WTC11 (cell line): ENCODE results near the gene ANKRD28. TPM values are rescaled to one million over a fixed set of nuclear protein-coding genes. Genes with fewer than 3 reads are reported as not detected.

Source experiments
- ATAC-seq: fragments of 200-7000 bp; cut with Tn5 transposase; 2 replicates; pipeline ENCODE4 v1.10.0; 2021; ENCODE audit warnings: mild to moderate bottlenecking, moderate library complexity
- CTCF ChIA-PET: fragments of 300-600 bp; sonication (Branson Sonifier 250); formaldehyde crosslinking; loops from one replicate; lab custom pipeline; 2021; ENCODE audit warnings: antibody characterized with exemption; lab: Charles Lee
- POLR2A ChIA-PET: fragments of 350-600 bp; sonication (Branson Sonifier 250); formaldehyde crosslinking; loops from one replicate; lab custom pipeline; 2021; ENCODE audit warnings: antibody characterized with exemption; lab: Charles Lee
- DNase-seq: peaks from one replicate; pipeline ENCODE4 v3.0.0; 2021; ENCODE audit warnings: low spot score
- H3K27ac Mint-ChIP-seq: 2 replicates; pipeline ENCODE4 v1.8.0; 2021; ENCODE audit warnings: mixed read lengths
- H3K27me3 Mint-ChIP-seq: 2 replicates; pipeline ENCODE4 v1.8.0; 2021; ENCODE audit warnings: low read depth, mild to moderate bottlenecking, moderate library complexity, mixed read lengths
- H3K36me3 Mint-ChIP-seq: 2 replicates; pipeline ENCODE4 v1.8.0; 2021; ENCODE audit warnings: mixed read lengths
- H3K4me1 Mint-ChIP-seq: 2 replicates; pipeline ENCODE4 v1.8.0; 2022; ENCODE audit warnings: mixed read lengths
- H3K4me3 Mint-ChIP-seq: 2 replicates; pipeline ENCODE4 v1.8.0; 2021; ENCODE audit warnings: mild to moderate bottlenecking, moderate library complexity, mixed read lengths
- H3K9me3 Mint-ChIP-seq: 2 replicates; pipeline ENCODE4 v1.8.0; 2021; ENCODE audit warnings: mixed read lengths
- ATF1 ChIP-seq: sonication (generic); formaldehyde crosslinking; IDR thresholded peaks from 2 replicates; pipeline ENCODE4 v1.8.1; 2023; ENCODE audit warnings: mild to moderate bottlenecking, moderate library complexity, missing genetic modification reagents
- EMX1 ChIP-seq: fragments of 250-450 bp; sonication (Bioruptor Pico); IDR thresholded peaks from 2 replicates; pipeline ENCODE4 v1.8.0; 2021; ENCODE audit warnings: mild to moderate bottlenecking
- ESRRA ChIP-seq: sonication (generic); formaldehyde crosslinking; IDR thresholded peaks from 2 replicates; pipeline ENCODE4 v1.8.1; 2022; ENCODE audit warnings: mild to moderate bottlenecking, missing genetic modification reagents, borderline replicate concordance
- GABPB1 ChIP-seq: sonication (generic); formaldehyde crosslinking; IDR thresholded peaks from 2 replicates; pipeline ENCODE4 v1.8.1; 2023; ENCODE audit warnings: mild to moderate bottlenecking, missing genetic modification reagents
- GRHL2 ChIP-seq: fragments of 250-450 bp; sonication (Bioruptor Pico); IDR thresholded peaks from 2 replicates; pipeline ENCODE4 v1.8.0; 2022; ENCODE audit warnings: mild to moderate bottlenecking, moderate library complexity; ENCODE audit not compliant: insufficient replicate concordance, severe bottlenecking
- IRF2 ChIP-seq: sonication (generic); formaldehyde crosslinking; IDR thresholded peaks from 2 replicates; pipeline ENCODE4 v1.8.0; 2022; ENCODE audit warnings: low read depth, missing genetic modification reagents, borderline replicate concordance
- MXD4 ChIP-seq: fragments of 250-450 bp; sonication (Bioruptor Pico); IDR thresholded peaks from 2 replicates; pipeline ENCODE4 v1.8.0; 2021; ENCODE audit warnings: mild to moderate bottlenecking, moderate library complexity, borderline replicate concordance
- OVOL2 ChIP-seq: fragments of 250-450 bp; sonication (Bioruptor Pico); IDR thresholded peaks from 2 replicates; pipeline ENCODE4 v1.9.0; 2021; ENCODE audit warnings: mild to moderate bottlenecking, borderline replicate concordance
- PRRX2 ChIP-seq: fragments of 250-450 bp; sonication (Bioruptor Pico); IDR thresholded peaks from 2 replicates; pipeline ENCODE4 v1.8.0; 2021; ENCODE audit warnings: mild to moderate bottlenecking
- SOX15 ChIP-seq: fragments of 250-450 bp; sonication (Bioruptor Pico); IDR thresholded peaks from 2 replicates; pipeline ENCODE4 v1.9.0; 2021; ENCODE audit warnings: mild to moderate bottlenecking
- SP1 ChIP-seq: sonication (generic); formaldehyde crosslinking; conservative IDR thresholded peaks from 2 replicates; pipeline ENCODE4 v1.8.1; 2022; ENCODE audit warnings: missing genetic modification reagents
- STAT6 ChIP-seq: sonication (generic); formaldehyde crosslinking; conservative IDR thresholded peaks from 2 replicates; pipeline ENCODE4 v1.8.1; 2023; ENCODE audit warnings: mild to moderate bottlenecking, low read depth, missing genetic modification reagents, moderate library complexity
- TEAD4 ChIP-seq: sonication (generic); formaldehyde crosslinking; IDR thresholded peaks from 2 replicates; pipeline ENCODE4 v1.8.0; 2022; ENCODE audit warnings: mild to moderate bottlenecking, missing genetic modification reagents
- TP53 ChIP-seq: sonication (generic); formaldehyde crosslinking; IDR thresholded peaks from 2 replicates; pipeline ENCODE4 v1.8.1; 2023; ENCODE audit warnings: mild to moderate bottlenecking, missing genetic modification reagents
- ZBTB21 ChIP-seq: sonication (generic); formaldehyde crosslinking; IDR thresholded peaks from 2 replicates; pipeline ENCODE4 v1.8.1; 2023; ENCODE audit warnings: mild to moderate bottlenecking, missing genetic modification reagents, borderline replicate concordance
- ZNF121 ChIP-seq: sonication (generic); formaldehyde crosslinking; IDR thresholded peaks from 2 replicates; pipeline ENCODE4 v1.8.0; 2023; ENCODE audit warnings: missing genetic modification reagents
- ZNF232 ChIP-seq: sonication (generic); formaldehyde crosslinking; IDR thresholded peaks from 2 replicates; pipeline ENCODE4 v1.8.0; 2022; ENCODE audit warnings: mild to moderate bottlenecking, missing genetic modification reagents
- ZNF416 ChIP-seq: fragments of 250-450 bp; sonication (Bioruptor Pico); IDR thresholded peaks from 2 replicates; pipeline ENCODE4 v1.9.0; 2021; ENCODE audit warnings: mild to moderate bottlenecking, inconsistent platforms
- ZNF423 ChIP-seq: fragments of 250-450 bp; sonication (Bioruptor Pico); IDR thresholded peaks from 2 replicates; pipeline ENCODE4 v2.1.2; 2022; ENCODE audit warnings: mild to moderate bottlenecking, moderate library complexity
- ZNF512 ChIP-seq: sonication (generic); formaldehyde crosslinking; IDR thresholded peaks from 2 replicates; pipeline ENCODE4 v1.8.1; 2022; ENCODE audit warnings: missing genetic modification reagents, borderline replicate concordance
- total RNA-seq: library from RNA; stranded (reverse); gene quantifications from 3 replicates; pipeline ENCODE4 v1.2.3, GENCODE V29; 2021
- TF ChIP-seq, protein P1 (sequence below): fragments of 250-450 bp; sonication (Bioruptor Pico); IDR thresholded peaks from 2 replicates; pipeline ENCODE4 v1.9.0; 2021; ENCODE audit warnings: mild to moderate bottlenecking, borderline replicate concordance
- TF ChIP-seq, protein P2 (sequence below): sonication (generic); formaldehyde crosslinking; IDR thresholded peaks from 2 replicates; pipeline ENCODE4 v1.8.1; 2023; ENCODE audit warnings: mild to moderate bottlenecking, moderate library complexity, missing genetic modification reagents
- TF ChIP-seq, protein P3 (sequence below): sonication (generic); formaldehyde crosslinking; IDR thresholded peaks from 2 replicates; pipeline ENCODE4 v1.8.1; 2022; ENCODE audit warnings: mild to moderate bottlenecking, missing genetic modification reagents, moderate library complexity, borderline replicate concordance

The ANKRD28 gene
- total RNA-seq, 1 experiment from 2014 or later = 51.6 TPM

DNA sequence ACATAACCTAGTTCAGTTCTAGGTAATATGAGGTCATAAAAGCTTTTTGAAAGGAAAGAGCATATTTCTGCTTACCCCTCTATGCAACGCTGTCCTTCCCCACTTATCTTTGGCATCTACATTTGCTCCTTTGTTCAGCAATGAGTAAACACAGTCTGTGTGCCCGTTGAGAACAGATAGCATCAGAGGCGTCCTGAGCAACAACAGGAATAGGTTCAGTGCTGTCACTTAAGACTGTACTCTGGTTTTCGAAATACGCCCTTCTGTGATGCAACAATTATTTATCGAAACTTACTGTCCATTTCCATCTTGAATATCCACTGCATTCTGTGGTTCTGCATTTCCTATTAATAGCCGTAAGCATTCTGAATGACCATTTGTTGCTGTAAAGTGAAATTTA, 111.9 kb downstream of the ANKRD28 start:
- CTCF ChIA-PET = interaction anchor here (1.1 kb wide), 1 partner anchor 82 kb away, joined by 3 read pairs; no protein-coding TSS in a partner anchor
- TF ChIP-seq, protein P1, sequence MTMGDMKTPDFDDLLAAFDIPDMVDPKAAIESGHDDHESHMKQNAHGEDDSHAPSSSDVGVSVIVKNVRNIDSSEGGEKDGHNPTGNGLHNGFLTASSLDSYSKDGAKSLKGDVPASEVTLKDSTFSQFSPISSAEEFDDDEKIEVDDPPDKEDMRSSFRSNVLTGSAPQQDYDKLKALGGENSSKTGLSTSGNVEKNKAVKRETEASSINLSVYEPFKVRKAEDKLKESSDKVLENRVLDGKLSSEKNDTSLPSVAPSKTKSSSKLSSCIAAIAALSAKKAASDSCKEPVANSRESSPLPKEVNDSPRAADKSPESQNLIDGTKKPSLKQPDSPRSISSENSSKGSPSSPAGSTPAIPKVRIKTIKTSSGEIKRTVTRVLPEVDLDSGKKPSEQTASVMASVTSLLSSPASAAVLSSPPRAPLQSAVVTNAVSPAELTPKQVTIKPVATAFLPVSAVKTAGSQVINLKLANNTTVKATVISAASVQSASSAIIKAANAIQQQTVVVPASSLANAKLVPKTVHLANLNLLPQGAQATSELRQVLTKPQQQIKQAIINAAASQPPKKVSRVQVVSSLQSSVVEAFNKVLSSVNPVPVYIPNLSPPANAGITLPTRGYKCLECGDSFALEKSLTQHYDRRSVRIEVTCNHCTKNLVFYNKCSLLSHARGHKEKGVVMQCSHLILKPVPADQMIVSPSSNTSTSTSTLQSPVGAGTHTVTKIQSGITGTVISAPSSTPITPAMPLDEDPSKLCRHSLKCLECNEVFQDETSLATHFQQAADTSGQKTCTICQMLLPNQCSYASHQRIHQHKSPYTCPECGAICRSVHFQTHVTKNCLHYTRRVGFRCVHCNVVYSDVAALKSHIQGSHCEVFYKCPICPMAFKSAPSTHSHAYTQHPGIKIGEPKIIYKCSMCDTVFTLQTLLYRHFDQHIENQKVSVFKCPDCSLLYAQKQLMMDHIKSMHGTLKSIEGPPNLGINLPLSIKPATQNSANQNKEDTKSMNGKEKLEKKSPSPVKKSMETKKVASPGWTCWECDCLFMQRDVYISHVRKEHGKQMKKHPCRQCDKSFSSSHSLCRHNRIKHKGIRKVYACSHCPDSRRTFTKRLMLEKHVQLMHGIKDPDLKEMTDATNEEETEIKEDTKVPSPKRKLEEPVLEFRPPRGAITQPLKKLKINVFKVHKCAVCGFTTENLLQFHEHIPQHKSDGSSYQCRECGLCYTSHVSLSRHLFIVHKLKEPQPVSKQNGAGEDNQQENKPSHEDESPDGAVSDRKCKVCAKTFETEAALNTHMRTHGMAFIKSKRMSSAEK (CRISPR knock-in tag) = no peak
- Mint-ChIP-seq H3K4me1 (no peaks in the 10 kb centered on the region), H3K36me3 (peaks cover 40% of the 10 kb centered on the region), H3K27ac (no peak overlapping the region), H3K9me3 (no peaks in the 10 kb centered on the region), H3K4me3 (no peak overlapping the region), H3K27me3 (no peaks in the 10 kb centered on the region)
- ATAC-seq (no peak), DNase-seq (no peak)
- POLR2A ChIA-PET = no interaction called here

GRCh38 chr3:15683253-15683652, 114.5 kb downstream of the ANKRD28 start:
- Mint-ChIP-seq H3K36me3 (peaks cover 35% of the 10 kb centered on the region), H3K27ac (no peak overlapping the region), H3K4me1 (no peaks in the 10 kb centered on the region), H3K9me3 (no peaks in the 10 kb centered on the region), H3K27me3 (no peaks in the 10 kb centered on the region), H3K4me3 (no peak overlapping the region)
- no peak for DNase-seq
- ATAC-seq = no peak
- TF ChIP-seq ESRRA (CRISPR knock-in tag) (no peak), ZBTB21 (no peak), ZNF423 (CRISPR knock-in tag) (no peak), ZNF232 (CRISPR knock-in tag) (no peak), TEAD4 (CRISPR knock-in tag) (no peak), ZNF416 (CRISPR knock-in tag) (no peak), GRHL2 (no peak), SOX15 (CRISPR knock-in tag) (no peak), OVOL2 (CRISPR knock-in tag) (no peak), ATF1 (CRISPR knock-in tag) (no peak), GABPB1 (no peak), TP53 (no peak), MXD4 (no peak), IRF2 (CRISPR knock-in tag) (no peak)
- TF ChIP-seq, protein P2, sequence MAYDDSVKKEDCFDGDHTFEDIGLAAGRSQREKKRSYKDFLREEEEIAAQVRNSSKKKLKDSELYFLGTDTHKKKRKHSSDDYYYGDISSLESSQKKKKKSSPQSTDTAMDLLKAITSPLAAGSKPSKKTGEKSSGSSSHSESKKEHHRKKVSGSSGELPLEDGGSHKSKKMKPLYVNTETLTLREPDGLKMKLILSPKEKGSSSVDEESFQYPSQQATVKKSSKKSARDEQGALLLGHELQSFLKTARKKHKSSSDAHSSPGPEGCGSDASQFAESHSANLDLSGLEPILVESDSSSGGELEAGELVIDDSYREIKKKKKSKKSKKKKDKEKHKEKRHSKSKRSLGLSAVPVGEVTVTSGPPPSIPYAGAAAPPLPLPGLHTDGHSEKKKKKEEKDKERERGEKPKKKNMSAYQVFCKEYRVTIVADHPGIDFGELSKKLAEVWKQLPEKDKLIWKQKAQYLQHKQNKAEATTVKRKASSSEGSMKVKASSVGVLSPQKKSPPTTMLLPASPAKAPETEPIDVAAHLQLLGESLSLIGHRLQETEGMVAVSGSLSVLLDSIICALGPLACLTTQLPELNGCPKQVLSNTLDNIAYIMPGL (CRISPR knock-in tag) = no peak
- TF ChIP-seq, protein P3, sequence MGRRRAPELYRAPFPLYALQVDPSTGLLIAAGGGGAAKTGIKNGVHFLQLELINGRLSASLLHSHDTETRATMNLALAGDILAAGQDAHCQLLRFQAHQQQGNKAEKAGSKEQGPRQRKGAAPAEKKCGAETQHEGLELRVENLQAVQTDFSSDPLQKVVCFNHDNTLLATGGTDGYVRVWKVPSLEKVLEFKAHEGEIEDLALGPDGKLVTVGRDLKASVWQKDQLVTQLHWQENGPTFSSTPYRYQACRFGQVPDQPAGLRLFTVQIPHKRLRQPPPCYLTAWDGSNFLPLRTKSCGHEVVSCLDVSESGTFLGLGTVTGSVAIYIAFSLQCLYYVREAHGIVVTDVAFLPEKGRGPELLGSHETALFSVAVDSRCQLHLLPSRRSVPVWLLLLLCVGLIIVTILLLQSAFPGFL (CRISPR knock-in tag) = no peak
- POLR2A ChIA-PET = no interaction called here
- CTCF ChIA-PET = no interaction called here

DNA sequence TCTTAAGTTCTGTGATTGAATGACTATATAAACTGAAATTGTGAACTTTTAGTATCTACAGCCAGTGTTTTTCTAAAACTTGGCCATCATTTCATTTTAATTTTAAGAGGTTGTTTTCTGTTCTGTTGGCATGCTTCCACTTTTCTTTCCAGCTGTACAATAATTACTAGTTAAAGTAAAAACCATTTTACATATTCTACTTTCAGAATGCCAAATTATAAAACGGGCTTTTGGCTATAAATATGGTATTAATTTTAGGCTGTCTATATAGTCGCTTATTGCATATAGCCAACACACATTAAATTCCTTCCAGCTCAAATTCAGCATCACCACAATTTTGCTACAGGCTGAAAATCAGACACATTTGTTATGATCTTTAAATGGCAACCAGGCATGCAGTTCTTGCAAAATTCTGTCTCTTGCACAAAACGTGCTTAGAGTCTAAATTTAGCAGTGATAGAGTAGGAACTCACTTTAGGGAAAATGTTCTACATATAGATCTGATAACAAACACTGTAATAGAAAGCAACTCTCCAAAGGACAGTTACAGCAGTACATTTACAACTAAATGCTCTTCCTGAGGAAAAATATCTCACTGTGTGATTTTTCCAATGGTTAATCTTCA, 115.1 kb downstream of the ANKRD28 start:
- no peak overlapping the region for H3K27ac Mint-ChIP-seq
- no peaks in the 10 kb centered on the region for H3K9me3 Mint-ChIP-seq
- ChIA-PET CTCF (no interaction called here), POLR2A (no interaction called here)
- no peaks in the 10 kb centered on the region for H3K27me3 Mint-ChIP-seq
- peaks cover 38% of the 10 kb centered on the region for H3K36me3 Mint-ChIP-seq
- no peak overlapping the region for H3K4me3 Mint-ChIP-seq
- ATAC-seq = no peak
- H3K4me1 Mint-ChIP-seq = no peaks in the 10 kb centered on the region
- DNase-seq = no peak
- no peak for TF ChIP-seq SP1 (CRISPR knock-in tag)
- TF ChIP-seq GABPB1 = no peak
- TF ChIP-seq TEAD4 (CRISPR knock-in tag) = no peak
- no peak for TF ChIP-seq ZNF423 (CRISPR knock-in tag)
- TF ChIP-seq EMX1 = no peak
- TF ChIP-seq ZNF121 = no peak
- TF ChIP-seq ZNF512 (CRISPR knock-in tag) = no peak
- TF ChIP-seq STAT6 (CRISPR knock-in tag) = no peak
- no peak for TF ChIP-seq PRRX2 (CRISPR knock-in tag)
